DMS 273 (cell line): ENCODE results near the gene TCL1A.

Source experiments
- DNase-seq: peaks from one replicate; lab custom pipeline; 2025; ENCODE audit not compliant: unreplicated experiment; lab: John Stamatoyannopoulos, UW

Gene TCL1A

DNA sequence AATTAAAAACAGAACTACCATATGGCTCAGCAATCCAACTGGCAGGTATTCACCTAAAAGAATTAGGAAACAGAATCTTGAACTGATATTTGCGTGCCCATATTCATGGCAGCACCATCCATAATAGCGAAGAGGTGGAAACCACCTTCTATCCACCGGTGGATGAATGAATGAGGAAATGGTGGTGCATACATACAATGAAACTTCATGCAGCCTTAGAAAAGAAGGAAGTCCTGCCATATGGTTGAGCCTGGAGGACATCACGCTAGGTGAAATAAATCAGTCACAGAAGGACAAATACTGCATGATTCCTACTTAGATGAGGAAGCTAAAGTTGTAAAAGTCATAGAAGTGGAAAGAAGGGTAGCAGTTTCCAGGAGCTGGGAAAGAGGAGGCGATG, 6.6 kb downstream of the TCL1A start:
- no peak for DNase-seq

GRCh38 chr14:95705518-95705917, 8.4 kb downstream of the TCL1A start:
- DNase-seq = no peak

DNA sequence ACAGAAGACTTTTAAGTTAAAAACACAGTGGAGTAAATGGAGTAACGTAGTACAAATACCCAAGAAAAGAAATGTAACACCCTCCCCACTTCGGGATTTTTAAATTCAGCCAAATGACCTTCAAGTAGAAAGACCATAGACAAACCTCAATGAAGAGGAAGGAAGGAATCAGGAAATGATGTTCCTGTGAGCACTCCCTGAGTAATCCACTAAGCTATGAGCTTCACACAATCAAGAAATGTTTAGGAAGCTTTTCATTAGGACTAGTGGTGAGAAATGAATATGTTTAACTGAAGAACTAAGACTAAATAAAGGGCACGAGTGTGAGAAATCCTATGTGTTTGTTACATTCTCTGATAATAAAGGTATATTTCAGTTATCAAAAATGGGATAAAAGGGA, 10.1 kb downstream of the TCL1A start:
- no peak for DNase-seq

DNA sequence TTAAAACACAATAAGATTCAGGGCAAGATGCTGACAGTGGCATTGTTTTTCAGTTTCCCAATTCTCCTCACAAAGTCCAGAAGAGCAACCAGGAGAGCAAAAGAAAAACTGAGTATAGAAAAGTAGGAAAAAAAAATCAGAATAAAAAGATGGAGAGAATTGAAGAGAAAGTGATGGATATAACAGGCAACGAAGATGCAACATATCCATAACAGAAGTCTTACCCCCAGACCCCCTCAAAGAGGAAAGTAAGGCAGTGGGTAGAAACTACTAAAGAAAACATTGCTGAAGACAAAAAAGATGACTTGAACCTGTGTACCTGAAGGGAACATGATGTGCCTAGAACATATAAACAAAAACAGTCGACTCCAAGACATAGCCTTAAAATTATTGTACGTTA, 10.6 kb downstream of the TCL1A start:
- no peak for DNase-seq

DNA sequence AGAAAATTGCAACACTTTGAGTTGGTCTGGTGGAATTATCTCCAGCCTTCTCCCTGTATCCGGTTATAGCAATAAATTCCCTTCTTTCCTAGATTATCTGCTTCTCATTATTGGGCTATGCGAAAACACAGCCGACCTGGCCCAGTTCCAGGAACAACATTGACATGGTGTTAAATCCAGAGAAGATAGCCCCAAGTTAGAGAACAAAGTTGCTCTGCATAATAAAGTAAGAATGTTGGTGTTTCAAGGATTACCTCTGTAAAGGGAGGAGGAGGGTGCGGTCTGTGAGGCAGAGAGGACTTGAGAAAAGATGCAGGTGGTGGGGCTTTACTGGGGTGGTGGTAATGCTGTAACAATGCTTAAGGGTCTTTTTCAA, 12.1 kb downstream of the TCL1A start:
- no peak for DNase-seq

- DNase-seq = no peak
These were observed 13.5 kb downstream of the TCL1A start for GRCh38 chr14:95700221-95700976.

DNA sequence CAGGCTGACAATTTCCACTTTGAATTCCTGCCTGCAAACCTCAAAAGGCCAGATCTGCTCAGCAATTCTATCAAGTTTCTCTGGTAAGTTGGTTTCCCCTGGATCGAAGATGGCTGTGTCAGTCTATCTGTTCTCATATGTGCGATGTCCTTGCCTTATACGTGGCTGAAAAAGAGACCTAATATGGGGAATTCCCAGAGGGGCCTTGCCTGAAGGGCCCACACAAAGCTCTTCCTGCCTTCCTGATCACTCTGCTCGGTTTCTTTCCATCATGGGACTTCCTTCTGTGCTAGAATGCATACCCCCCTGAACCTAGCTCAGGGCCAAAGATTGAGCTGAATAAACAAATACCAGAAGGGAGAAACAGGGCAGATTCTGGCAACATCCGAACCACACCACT, 14.5 kb downstream of the TCL1A start:
- no peak for DNase-seq

GRCh38 chr14:95698287-95698686, 15.6 kb downstream of the TCL1A start:
- no peak for DNase-seq

DNA sequence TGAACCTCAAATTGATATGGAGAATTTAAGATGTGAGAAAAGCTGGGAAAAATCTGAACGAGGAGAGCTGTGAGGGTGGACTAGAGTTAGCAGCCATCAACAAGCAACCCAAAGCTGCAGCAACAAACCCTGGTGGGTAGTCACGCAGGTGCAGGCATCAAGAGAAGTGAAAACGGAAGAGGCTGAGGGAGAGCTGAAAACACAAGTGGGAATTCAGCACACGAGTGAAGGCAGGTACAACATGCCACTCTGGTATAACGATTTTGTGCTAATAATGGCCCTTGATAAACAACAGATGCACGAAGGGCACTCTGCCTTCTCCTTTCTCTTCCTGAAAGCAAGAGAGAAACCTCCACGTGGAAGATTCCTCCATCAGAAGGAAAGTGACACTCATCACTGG, 16.2 kb downstream of the TCL1A start:
- no peak for DNase-seq

GRCh38 chr14:95696741-95697140, 17.2 kb downstream of the TCL1A start:
- DNase-seq = no peak

GRCh38 chr14:95695913-95696312, 18.0 kb downstream of the TCL1A start:
- no peak for DNase-seq

- no peak for DNase-seq
These were observed 18.9 kb downstream of the TCL1A start for GRCh38 chr14:95695051-95695450.

DNA sequence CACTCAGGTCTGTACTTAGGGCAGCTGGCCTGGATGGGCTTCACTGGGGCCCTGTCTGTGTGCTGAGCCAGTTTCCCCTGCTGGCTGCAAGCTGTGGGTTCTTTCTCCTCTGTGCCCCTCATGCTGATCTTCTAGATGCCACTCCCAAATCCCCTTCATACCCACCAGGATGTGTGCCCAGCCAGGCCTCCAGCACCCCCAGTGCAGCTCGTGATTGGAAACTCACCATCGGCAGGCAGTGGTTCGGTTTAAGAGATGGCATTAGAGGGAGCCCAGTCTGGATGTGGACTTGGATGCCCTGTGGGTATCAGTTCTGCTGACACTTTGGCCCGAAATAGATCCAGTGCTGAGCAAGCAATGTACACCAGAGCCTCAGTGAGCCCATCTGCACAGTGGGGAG, 21.8 kb downstream of the TCL1A start:
- no peak for DNase-seq

GRCh38 chr14:95691591-95691990, 22.3 kb downstream of the TCL1A start:
- no peak for DNase-seq

GRCh38 chr14:95690815-95691214, 23.1 kb downstream of the TCL1A start:
- DNase-seq = peak; percentile 52

DNA sequence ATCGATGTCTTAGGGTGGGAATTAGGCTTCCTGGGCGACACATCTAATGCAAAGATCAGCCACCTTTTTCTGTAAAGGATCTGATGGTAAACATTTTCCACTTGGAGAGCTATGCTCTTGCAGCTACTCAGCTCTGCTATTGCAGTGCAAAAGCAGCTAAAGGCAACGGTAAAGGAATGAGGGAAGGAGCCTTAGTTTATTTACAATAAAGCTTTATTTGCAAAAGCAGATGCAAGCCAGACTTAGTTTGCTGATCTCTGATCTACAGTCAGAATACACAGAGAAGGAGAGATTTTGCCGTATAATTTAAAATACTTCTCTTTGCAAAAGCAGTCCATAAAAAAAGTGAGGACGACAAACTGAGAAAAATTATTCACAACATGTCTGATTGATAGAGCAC, 24.5 kb downstream of the TCL1A start:
- no peak for DNase-seq

DNA sequence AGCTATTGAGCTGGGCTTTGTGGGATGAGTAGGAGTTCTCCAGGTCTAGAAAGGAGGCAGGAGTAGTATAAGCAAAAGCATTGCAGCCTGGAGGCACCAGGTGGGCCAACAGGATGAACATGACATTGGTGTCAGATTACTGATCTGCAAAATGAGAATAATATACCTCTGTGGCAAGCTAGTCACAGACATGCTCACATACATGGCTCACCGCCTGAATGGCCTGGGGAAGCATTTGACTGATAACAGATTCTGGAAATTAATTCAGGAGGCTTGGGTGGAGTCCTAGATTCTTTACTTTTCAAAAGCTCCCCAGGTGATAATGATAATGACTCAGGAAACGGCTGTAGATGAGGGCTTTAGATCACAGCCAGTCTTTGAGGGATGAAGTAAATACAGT, 27.0 kb downstream of the TCL1A start:
- DNase-seq = no peak

DNA sequence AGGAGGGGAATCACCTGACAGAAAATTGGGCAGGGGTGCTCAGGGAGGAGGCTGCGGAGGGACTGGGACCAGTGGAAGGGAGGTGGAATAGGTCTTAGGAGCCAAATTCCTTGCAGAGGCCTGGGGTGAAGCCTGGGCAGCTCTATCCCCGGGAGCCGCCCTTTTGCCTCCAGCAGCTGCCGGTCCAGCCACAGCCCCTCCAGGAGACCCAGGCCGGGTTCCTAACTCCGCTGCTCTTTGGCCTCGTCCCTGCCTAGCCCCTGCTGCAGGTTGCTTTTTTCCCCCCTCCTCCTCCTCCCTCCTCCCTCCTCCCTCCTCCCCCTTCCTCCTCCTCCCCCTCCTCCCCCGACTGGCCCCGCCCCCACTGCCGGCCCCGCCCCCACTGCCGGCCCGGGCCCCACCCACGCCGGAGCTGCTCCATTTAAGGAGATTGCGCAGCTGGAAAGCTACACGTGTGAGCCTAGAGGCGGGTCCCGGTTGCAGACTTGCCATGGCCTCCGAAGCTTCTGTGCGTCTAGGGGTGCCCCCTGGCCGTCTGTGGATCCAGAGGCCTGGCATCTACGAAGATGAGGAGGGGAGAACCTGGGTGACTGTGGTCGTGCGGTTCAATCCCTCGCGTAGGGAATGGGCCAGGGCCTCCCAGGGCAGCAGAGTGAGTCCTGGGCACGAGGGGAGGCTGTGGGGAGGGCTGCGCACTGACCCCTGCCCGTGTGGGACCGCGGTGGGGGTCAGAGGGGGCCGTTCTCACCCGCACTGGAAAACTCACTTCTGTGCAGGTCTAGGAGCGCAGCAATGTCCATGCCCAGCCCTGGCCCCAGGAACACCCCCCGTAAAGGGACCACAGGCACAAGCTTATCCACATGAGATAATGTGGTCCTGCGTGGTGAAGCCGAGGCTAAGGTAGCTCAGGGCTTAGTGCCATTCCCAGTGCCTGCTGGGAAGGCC, 27.7 kb downstream of the TCL1A start, which contains the start of gene TCL1B:
TCL1B (plus strand) TSS at position 449 of the 945 bp plus-strand sequence; CDS start at position 491, 42 bp downstream.
- DNase-seq = no peak

DNA sequence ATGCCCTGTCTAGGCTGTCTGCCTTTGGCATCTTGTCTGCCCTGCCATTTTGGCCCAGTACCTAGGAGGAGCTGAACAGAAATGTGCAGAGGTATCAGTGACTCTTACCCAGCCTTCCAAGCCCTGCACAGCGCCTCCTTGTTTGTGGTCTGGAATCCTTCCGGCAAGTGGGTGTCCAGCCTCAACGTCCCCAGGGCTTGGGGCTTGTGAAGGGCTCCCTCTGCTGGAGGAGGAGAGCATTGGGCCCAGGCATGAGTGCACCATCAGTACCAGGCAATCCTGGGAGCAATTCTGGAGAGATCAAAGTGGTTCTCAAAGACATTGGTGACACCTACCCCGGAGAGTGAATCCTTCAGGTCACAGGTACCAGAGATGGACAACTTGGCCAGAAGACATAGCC, 30.1 kb downstream of the TCL1A start:
- peak; percentile 49 for DNase-seq

- no peak for DNase-seq
These were observed 32.8 kb downstream of the TCL1A start for GRCh38 chr14:95681153-95681552.

GRCh38 chr14:95679998-95680735, 33.8 kb downstream of the TCL1A start:
- peak; percentile 28 for DNase-seq
